ENCODE data around the gene EIF4E.

EIF4E gene

GRCh38 chr4:98928505-98929340 is at the start of gene EIF4E:
Gene EIF4E (minus strand): TSS chr4:98929133. CDS start chr4:98929112, 21 bp downstream.
- Histone ChIP-seq H3K27ac (peak within 1 kb of the TSS; percentile 90 to 94), H3K27me3 (no peaks in the 10 kb centered on the region), H3K9me3 (no peaks in the 10 kb centered on the region), H3K4me1 (peaks cover 0 to 29% (median 13%) of the 10 kb centered on the region in 4 donors), H3K36me3 (peaks cover 0 to 7% (median 0%) of the 10 kb centered on the region in 3 donors), H3K4me3 (peak within 1 kb of the TSS; percentile 82 to 96)
- peak; percentile 97 to 98 for DNase-seq
- intact Hi-C loops (cut with DNase I; ENCODE audit: low total_unique reads) = loop anchor here (10.0 kb wide), 3 partner anchors 126 to 664 kb away; partner anchors contain the start of genes ADH5 and RAP1GDS1
- no peak for TF ChIP-seq CTCF (IDR thresholded peaks at IDR 0.05)

DNA sequence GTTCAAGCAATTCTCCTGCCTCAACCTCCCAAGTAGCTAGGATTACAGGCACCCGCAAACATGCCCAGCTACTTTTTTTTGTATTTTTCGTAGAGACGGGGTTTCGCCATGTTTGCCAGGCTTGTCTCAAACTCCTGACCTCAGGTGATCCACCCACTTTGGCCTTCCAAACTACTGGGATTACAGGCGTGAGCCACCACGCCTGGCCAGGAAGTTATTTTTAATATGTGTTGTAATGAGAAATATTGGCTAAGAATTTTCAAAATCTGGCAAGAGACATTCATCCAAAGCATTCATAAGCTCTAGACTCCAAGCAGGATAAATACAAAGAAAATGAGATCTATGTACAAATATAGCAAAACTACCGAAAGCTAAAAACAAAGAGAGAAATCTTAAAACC is 48.6 kb upstream of the EIF4E start:
- Histone ChIP-seq H3K27me3 (no peaks in the 10 kb centered on the region), H3K4me3 (no peak overlapping the region), H3K36me3 (no peaks in the 10 kb centered on the region), H3K27ac (no peak overlapping the region), H3K9me3 (no peaks in the 10 kb centered on the region), H3K4me1 (peaks cover 0 to 9% (median 0%) of the 10 kb centered on the region in 4 donors)
- no peak for DNase-seq
- intact Hi-C loops (cut with DNase I; ENCODE audit: low total_unique reads) = no loop called here
- no peak for TF ChIP-seq CTCF (IDR thresholded peaks at IDR 0.05)

- H3K9me3 ChIP-seq = no peaks in the 10 kb centered on the region
- H3K27ac ChIP-seq = no peak overlapping the region
- no peaks in the 10 kb centered on the region for H3K36me3 ChIP-seq
- no peak for TF ChIP-seq CTCF (IDR thresholded peaks at IDR 0.05)
- H3K4me1 ChIP-seq = peaks cover 0 to 9% (median 0%) of the 10 kb centered on the region in 4 donors
- no peak overlapping the region for H3K4me3 ChIP-seq
- no peaks in the 10 kb centered on the region for H3K27me3 ChIP-seq
- no peak for DNase-seq
- intact Hi-C loops (cut with DNase I; ENCODE audit: low total_unique reads) = no loop called here
These were observed 47.8 kb upstream of the EIF4E start for GRCh38 chr4:98976716-98977115.

- TF ChIP-seq CTCF (IDR thresholded peaks at IDR 0.05) = no peak
- no peaks in the 10 kb centered on the region for H3K27me3 ChIP-seq
- no peak for DNase-seq
- H3K4me1 ChIP-seq = no peaks in the 10 kb centered on the region
- H3K36me3 ChIP-seq = no peaks in the 10 kb centered on the region
- no peak overlapping the region for H3K4me3 ChIP-seq
- no peak overlapping the region for H3K27ac ChIP-seq
- intact Hi-C loops (cut with DNase I; ENCODE audit: low total_unique reads) = no loop called here
- no peaks in the 10 kb centered on the region for H3K9me3 ChIP-seq
These were observed 41.2 kb upstream of the EIF4E start for GRCh38 chr4:98969878-98970785.

- TF ChIP-seq CTCF (IDR thresholded peaks at IDR 0.05) = no peak
- H3K36me3 ChIP-seq = no peaks in the 10 kb centered on the region
- H3K27me3 ChIP-seq = no peaks in the 10 kb centered on the region
- no peak for DNase-seq
- H3K27ac ChIP-seq = no peak overlapping the region
- no peaks in the 10 kb centered on the region for H3K9me3 ChIP-seq
- H3K4me1 ChIP-seq = no peaks in the 10 kb centered on the region
- H3K4me3 ChIP-seq = no peak overlapping the region
- intact Hi-C loops (cut with DNase I; ENCODE audit: low total_unique reads) = no loop called here
These were observed 38.9 kb upstream of the EIF4E start for GRCh38 chr4:98967786-98968329.

All from tibial artery (tissue), 4 donors.